ENCODE data around the gene XRCC3.

DNA sequence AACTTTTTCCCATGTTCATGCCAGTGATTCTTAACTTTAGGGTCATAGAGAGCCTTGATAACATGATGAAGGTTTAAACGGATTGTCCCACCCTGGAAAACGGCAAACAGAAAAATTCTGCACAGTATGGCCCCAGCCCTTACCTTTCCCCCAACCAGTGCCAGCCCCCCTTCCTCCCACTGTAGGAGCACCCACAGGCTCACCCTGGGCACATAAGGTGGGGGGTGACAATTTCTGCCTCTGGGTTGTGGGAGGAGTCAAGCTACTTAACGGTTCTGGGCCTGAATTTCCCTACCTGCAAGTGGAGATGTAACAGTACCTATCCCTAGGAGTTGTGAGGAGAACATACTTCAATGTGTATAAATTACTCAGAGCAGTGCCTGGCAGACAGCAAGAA, 18.0 kb downstream of the XRCC3 start:
- TF ChIP-seq EZH2 (IDR thresholded peaks at IDR 0.05; ENCODE audit: borderline replicate concordance, low read length): no peak
- TF ChIP-seq, protein P1, sequence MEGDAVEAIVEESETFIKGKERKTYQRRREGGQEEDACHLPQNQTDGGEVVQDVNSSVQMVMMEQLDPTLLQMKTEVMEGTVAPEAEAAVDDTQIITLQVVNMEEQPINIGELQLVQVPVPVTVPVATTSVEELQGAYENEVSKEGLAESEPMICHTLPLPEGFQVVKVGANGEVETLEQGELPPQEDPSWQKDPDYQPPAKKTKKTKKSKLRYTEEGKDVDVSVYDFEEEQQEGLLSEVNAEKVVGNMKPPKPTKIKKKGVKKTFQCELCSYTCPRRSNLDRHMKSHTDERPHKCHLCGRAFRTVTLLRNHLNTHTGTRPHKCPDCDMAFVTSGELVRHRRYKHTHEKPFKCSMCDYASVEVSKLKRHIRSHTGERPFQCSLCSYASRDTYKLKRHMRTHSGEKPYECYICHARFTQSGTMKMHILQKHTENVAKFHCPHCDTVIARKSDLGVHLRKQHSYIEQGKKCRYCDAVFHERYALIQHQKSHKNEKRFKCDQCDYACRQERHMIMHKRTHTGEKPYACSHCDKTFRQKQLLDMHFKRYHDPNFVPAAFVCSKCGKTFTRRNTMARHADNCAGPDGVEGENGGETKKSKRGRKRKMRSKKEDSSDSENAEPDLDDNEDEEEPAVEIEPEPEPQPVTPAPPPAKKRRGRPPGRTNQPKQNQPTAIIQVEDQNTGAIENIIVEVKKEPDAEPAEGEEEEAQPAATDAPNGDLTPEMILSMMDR (conservative IDR thresholded peaks at IDR 0.05 in 1 of 2, IDR thresholded peaks at IDR 0.05 in 1 of 2; ENCODE audit: extremely low read depth in 1 of 2, insufficient read depth in 1 of 2, low read depth in 1 of 2, low read length in 2 of 2): no peak
